A549 treated with Hydrocortisone at 1 μM for 4 hours (cell line): ENCODE measurements around the gene TAS2R42. TPM values are rescaled to one million over a fixed set of nuclear protein-coding genes. Genes with fewer than 3 reads are reported as not detected.

Experiments
- total RNA-seq: library from RNA; stranded (reverse); fragments of 200-300 nt; extraction: Qiagen RNA extraction; gene quantifications from 5 replicates; pipeline ENCODE4 v1.2.3, GENCODE V29; 2022

The TAS2R42 gene, protein sequence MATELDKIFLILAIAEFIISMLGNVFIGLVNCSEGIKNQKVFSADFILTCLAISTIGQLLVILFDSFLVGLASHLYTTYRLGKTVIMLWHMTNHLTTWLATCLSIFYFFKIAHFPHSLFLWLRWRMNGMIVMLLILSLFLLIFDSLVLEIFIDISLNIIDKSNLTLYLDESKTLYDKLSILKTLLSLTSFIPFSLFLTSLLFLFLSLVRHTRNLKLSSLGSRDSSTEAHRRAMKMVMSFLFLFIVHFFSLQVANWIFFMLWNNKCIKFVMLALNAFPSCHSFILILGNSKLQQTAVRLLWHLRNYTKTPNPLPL
- total RNA-seq: not detected in 5 replicates

DNA sequence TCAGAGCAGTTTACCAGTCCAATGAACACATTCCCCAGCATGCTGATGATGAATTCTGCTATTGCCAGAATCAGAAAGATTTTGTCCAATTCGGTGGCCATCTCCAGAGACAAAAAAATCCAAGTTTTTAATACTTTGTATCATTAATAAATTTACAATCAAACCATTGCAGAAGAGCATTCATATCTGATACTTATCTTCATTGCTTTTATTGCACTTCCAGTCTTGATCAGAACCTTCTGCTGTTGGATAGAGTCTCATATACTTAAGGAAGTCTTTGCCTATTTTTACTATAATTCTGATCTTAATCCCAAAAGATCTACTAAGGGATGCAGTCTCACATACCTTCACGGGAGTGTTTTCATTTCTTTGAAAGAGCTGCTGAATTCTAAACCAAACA lies at the start of gene TAS2R42:
TSS of gene TAS2R42 (minus strand) at position 101 of the 400 bp plus-strand sequence. CDS start at position 101, 0 bp downstream.

DNA sequence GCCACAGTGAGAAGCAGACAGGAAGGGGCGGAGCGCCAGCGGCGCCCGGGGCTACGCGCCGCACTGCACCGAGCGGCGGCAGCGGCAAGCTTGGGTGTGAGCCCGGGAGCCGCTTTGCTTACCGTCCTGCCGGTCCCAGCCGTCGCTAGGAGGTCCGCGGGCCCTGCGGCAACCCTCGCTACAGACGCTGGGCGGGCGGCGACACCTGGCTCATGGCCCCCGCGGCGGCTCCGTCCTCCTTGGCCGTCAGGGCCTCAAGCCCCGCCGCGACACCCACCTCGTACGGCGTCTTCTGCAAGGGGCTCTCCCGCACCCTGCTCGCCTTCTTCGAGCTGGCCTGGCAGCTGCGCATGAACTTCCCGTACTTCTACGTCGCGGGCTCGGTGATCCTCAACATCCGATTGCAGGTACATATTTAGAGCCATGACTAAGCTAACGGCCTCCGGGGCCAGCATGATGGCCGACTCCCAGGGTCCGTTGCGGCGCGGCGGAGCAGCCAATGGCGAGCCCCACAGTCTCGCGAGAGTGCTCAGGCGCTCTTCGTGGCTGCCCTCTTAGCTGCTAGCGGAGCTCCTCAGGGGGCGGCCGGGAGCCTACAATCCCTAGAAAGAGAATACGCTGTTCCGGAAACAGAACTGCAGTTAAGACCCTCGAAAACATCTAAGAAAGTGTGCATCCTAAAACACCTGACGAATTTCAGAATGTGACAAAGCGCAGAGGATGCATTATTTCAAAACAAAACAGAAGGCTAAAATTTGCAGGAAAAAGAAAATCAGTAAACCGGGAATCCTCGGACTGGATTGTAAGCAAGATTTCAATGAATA lies 15.4 kb downstream of the TAS2R42 start, which contains the start of gene SMIM10L1:
TSS of gene SMIM10L1 (plus strand) at position 50 of the 824 bp plus-strand sequence. CDS start at position 213, 163 bp downstream.

Other genes with a start within 250 kb of the TAS2R42 start
- gene TAS2R14, start 247.7 kb downstream of the TAS2R42 start, total RNA-seq: 0.43 to 0.70 TPM (median 0.48 TPM) in 5 replicates
- gene TAS2R50, start 200.0 kb downstream of the TAS2R42 start, total RNA-seq: not detected in 5 replicates
- 0.07 to 0.20 TPM (median 0.14 TPM) in 3 of 5 replicates, not detected in the others for gene TAS2R20, start 188.6 kb downstream of the TAS2R42 start, total RNA-seq
- gene TAS2R19, start 164.3 kb downstream of the TAS2R42 start, total RNA-seq: 0.13 to 0.17 TPM (median 0.14 TPM) in 3 of 5 replicates, not detected in the others
- gene TAS2R31, start 155.5 kb downstream of the TAS2R42 start, total RNA-seq: 0.10 to 0.22 TPM in 2 of 5 replicates, not detected in the others
- gene TAS2R46, start 124.6 kb downstream of the TAS2R42 start, total RNA-seq: not detected in 5 replicates
- gene TAS2R43, start 94.6 kb downstream of the TAS2R42 start, total RNA-seq: not detected in 5 replicates
- 0.05 to 0.06 TPM in 2 of 5 replicates, not detected in the others for gene TAS2R30, start 52.3 kb downstream of the TAS2R42 start, total RNA-seq
- 7.6 to 8.4 TPM (median 7.9 TPM) in 5 replicates for gene SMIM10L1, start 15.7 kb downstream of the TAS2R42 start, total RNA-seq
- not detected in 5 replicates for gene PRB3, start 82.8 kb upstream of the TAS2R42 start, total RNA-seq
- gene PRB4, start 123.5 kb upstream of the TAS2R42 start, total RNA-seq: not detected in 5 replicates
- not detected in 5 replicates for gene PRB2, start 208.6 kb upstream of the TAS2R42 start, total RNA-seq